B cell (primary cell): ENCODE results near the gene VPS26B. TPM values are rescaled to one million over a fixed set of nuclear protein-coding genes. Genes with fewer than 3 reads are reported as not detected.

Experiments used
- ATAC-seq: fragments of 200-7000 bp; cut with Tn5 transposase; one replicate; pipeline ENCODE4 v1.10.0; 2021; ENCODE audit warnings: low read depth, mild to moderate bottlenecking, moderate number of reproducible peaks, moderate library complexity
- CTCF ChIA-PET: fragments of 350-600 bp; sonication (Branson Sonifier 250); formaldehyde crosslinking; loops from one replicate; lab custom pipeline; 2021; ENCODE audit warnings: antibody characterized with exemption, inconsistent platforms; lab: Charles Lee
- POLR2A ChIA-PET: fragments of 350-600 bp; sonication (Branson Sonifier 250); formaldehyde crosslinking; loops from one replicate; lab custom pipeline; 2021; ENCODE audit warnings: antibody characterized with exemption; lab: Charles Lee
- DNase-seq: peaks from one replicate; pipeline ENCODE4 v3.0.0; 2013
- H2AFZ ChIP-seq: 2 replicates; pipeline ENCODE4 v1.6.1; 2012; ENCODE audit warnings: mild to moderate bottlenecking, low read depth, low read length; ENCODE audit not compliant: insufficient read depth, poor library complexity, severe bottlenecking
- H3K27ac ChIP-seq, 2 donors: 1 replicate in 1 of 2; 2 replicates in 1 of 2; pipeline ENCODE4 v1.5.1; 2012 to 2013; ENCODE audit warnings: low read length in 2 of 2, mild to moderate bottlenecking in 2 of 2, moderate library complexity in 1 of 2
- H3K27me3 ChIP-seq, 4 experiments: fragments of 200-600 bp in 1 of 4; sonication (generic) in 1 of 4; replicated peaks in 1 of 4; 1 replicate in 2 of 4; 2 replicates in 2 of 4; pipeline versions ENCODE4 v1.6.1 to v1.7.0; 2013 to 2016; ENCODE audit warnings: low read length in 3 of 4, mild to moderate bottlenecking in 2 of 4, mixed read lengths in 1 of 4, moderate library complexity in 1 of 4; ENCODE audit not compliant: insufficient read depth in 4 of 4, control insufficient read depth in 3 of 4; ENCODE audit errors: control extremely low read depth in 1 of 4
- H3K36me3 ChIP-seq, 2 experiments: replicated peaks in 1 of 2; 1 replicate in 1 of 2; 2 replicates in 1 of 2; pipeline versions ENCODE4 v1.6.1 to v1.7.1; 2013; ENCODE audit warnings: low read length in 1 of 2; ENCODE audit not compliant: insufficient read depth in 2 of 2, control insufficient read depth in 1 of 2; ENCODE audit errors: control extremely low read depth in 1 of 2, extremely low read depth in 1 of 2
- H3K4me1 ChIP-seq, 2 donors: fragments of 200-600 bp in 1 of 2; sonication (generic) in 1 of 2; 1 replicate in 1 of 2; 2 replicates in 1 of 2; pipeline versions ENCODE4 v1.5.1 to v1.6.1; 2013 to 2017; ENCODE audit warnings: low read length in 2 of 2; ENCODE audit not compliant: control insufficient read depth in 2 of 2, insufficient read depth in 2 of 2
- H3K4me2 ChIP-seq: replicated peaks from 2 replicates; pipeline ENCODE3; 2012; ENCODE audit warnings: mild to moderate bottlenecking, low read depth, low read length; ENCODE audit not compliant: poor library complexity, severe bottlenecking
- H3K4me3 ChIP-seq, 5 experiments: fragments of 200-600 bp in 1 of 5; sonication (generic) in 1 of 5; 1 replicate in 3 of 5; 2 replicates in 2 of 5; pipeline versions ENCODE4 v1.5.1 to v1.7.0; 2011 to 2016; ENCODE audit warnings: low read length in 4 of 5, mild to moderate bottlenecking in 4 of 5, low read depth in 2 of 5, control low read depth in 1 of 5, moderate library complexity in 1 of 5; ENCODE audit not compliant: insufficient read depth in 1 of 5; ENCODE audit errors: control extremely low read depth in 1 of 5, extremely low read depth in 1 of 5
- H3K79me2 ChIP-seq: fragments of 200-600 bp; sonication (generic); one replicate; pipeline ENCODE4 v1.6.0; 2016; ENCODE audit warnings: low read length; ENCODE audit not compliant: control insufficient read depth, insufficient read depth
- H3K9ac ChIP-seq: fragments of 200-600 bp; sonication (generic); 2 replicates; pipeline ENCODE4 v1.6.1; 2017; ENCODE audit warnings: mild to moderate bottlenecking, low read length, moderate library complexity
- H3K9me3 ChIP-seq, 3 donors: one replicate each; pipeline versions ENCODE4 v1.6.1 to v1.7.1; 2013; ENCODE audit warnings: low read length in 2 of 3; ENCODE audit not compliant: control insufficient read depth in 2 of 3, insufficient read depth in 1 of 3; ENCODE audit errors: control extremely low read depth in 1 of 3
- H4K20me1 ChIP-seq: 2 replicates; pipeline ENCODE4 v1.6.0; 2012; ENCODE audit warnings: mild to moderate bottlenecking, low read length; ENCODE audit not compliant: insufficient read depth, control insufficient read depth, poor library complexity, severe bottlenecking
- H3K27ac Mint-ChIP-seq: one replicate; pipeline ENCODE4 v1.8.0; 2021; ENCODE audit warnings: mixed read lengths
- H3K27me3 Mint-ChIP-seq: one replicate; pipeline ENCODE4 v1.8.0; 2021; ENCODE audit warnings: mixed read lengths
- H3K4me1 Mint-ChIP-seq: one replicate; pipeline ENCODE4 v1.8.0; 2021; ENCODE audit warnings: mixed read lengths
- H3K4me3 Mint-ChIP-seq: one replicate; pipeline ENCODE4 v1.8.0; 2021; ENCODE audit warnings: mixed read lengths
- H3K9me3 Mint-ChIP-seq: one replicate; pipeline ENCODE4 v1.8.0; 2022; ENCODE audit warnings: mixed read lengths; ENCODE audit not compliant: insufficient read depth
- CTCF ChIP-seq: fragments of 200-600 bp; IDR thresholded peaks from one replicate; pipeline ENCODE4 v1.8.0; 2022; ENCODE audit warnings: antibody characterized with exemption, mild to moderate bottlenecking
- EZH2 ChIP-seq: IDR thresholded peaks from 2 replicates; pipeline ENCODE4 v1.6.1; 2012; ENCODE audit warnings: borderline replicate concordance, low read depth, mild to moderate bottlenecking, moderate library complexity, low read length; ENCODE audit not compliant: insufficient read depth, poor library complexity, severe bottlenecking
- WGBS: methylation state at CpG from one replicate; pipeline ENCODE4 v1.1.5; 2013; ENCODE audit warnings: missing lambda C conversion rate; ENCODE audit not compliant: insufficient coverage; 5-methylcytosine and 5-hydroxymethylcytosine counted together
- intact Hi-C: fragments of 100-400 bp; cut with micrococcal nuclease; formaldehyde crosslinking; loops from one replicate; pipeline ENCODE4 v1.10.0; 2022
- polyA plus RNA-seq: library from polyadenylated mRNA; depleted of rRNA; stranded (reverse); fragments of >200 nt; gene quantifications from 2 replicates; pipeline ENCODE4 v1.2.3, GENCODE V29; 2012
- total RNA-seq, 2 donors: library from RNA; stranded (reverse); fragments of 120-200 nt in 1 of 2; gene quantifications; 1 replicate in 1 of 2; 2 replicates in 1 of 2; pipeline versions ENCODE4 v1.2.3 to v1.2.4, GENCODE V29; 2013 to 2022

Gene VPS26B
- total and polyA plus RNA-seq, 2 donors (not counting 1 experiment from before 2014, with no cell fraction given) = 14.7 to 38.5 TPM

- Histone ChIP-seq H3K9ac (no peak overlapping the region), H3K27me3 (peaks cover 0 to 3% (median 0%) of the 10 kb centered on the region in 4 experiments), H3K4me2 (no peak overlapping the region), H3K27ac (no peak overlapping the region), H4K20me1 (no peaks in the 10 kb centered on the region), H3K36me3 (peaks cover 0 to 34% of the 10 kb centered on the region in 2 experiments), H3K9me3 (no peaks in the 10 kb centered on the region), H2AFZ (no peak overlapping the region), H3K4me1 (no peaks in the 10 kb centered on the region), H3K4me3 (no peak overlapping the region), H3K79me2 (no peaks in the 10 kb centered on the region)
- intact Hi-C loops = no loop called here
- H3K4me3 Mint-ChIP-seq = no peak overlapping the region
- H3K27ac Mint-ChIP-seq = no peak overlapping the region
- DNase-seq = no peak
- TF ChIP-seq CTCF = no peak
- no peak for TF ChIP-seq EZH2
- H3K4me1 Mint-ChIP-seq = no peaks in the 10 kb centered on the region
- POLR2A ChIA-PET = no interaction called here
- WGBS = 98% methylated on average over 5 of the region's 7 CpGs
- no peaks in the 10 kb centered on the region for H3K9me3 Mint-ChIP-seq
- CTCF ChIA-PET = no interaction called here
- no peak for ATAC-seq
- H3K27me3 Mint-ChIP-seq = peaks cover 10% of the 10 kb centered on the region
Observed at GRCh38 chr11:134264966-134265764, 40.7 kb downstream of the VPS26B start.

- no peaks in the 10 kb centered on the region for H3K4me1 Mint-ChIP-seq
- H3K4me2 ChIP-seq = no peak overlapping the region
- H3K4me3 Mint-ChIP-seq = no peak overlapping the region
- no peak overlapping the region for H3K9ac ChIP-seq
- peaks cover 0 to 24% of the 10 kb centered on the region in 2 experiments for H3K36me3 ChIP-seq
- no peaks in the 10 kb centered on the region for H3K4me1 ChIP-seq
- ATAC-seq (no peak), DNase-seq (no peak)
- H2AFZ ChIP-seq = no peak overlapping the region
- WGBS = 83% methylated on average over 5 of the region's 5 CpGs
- ChIA-PET POLR2A (no interaction called here), CTCF (interaction anchor here (0.5 to 1.3 kb wide), 2 partner anchors 13 to 22 kb away, joined by 4 to 5 read pairs; no protein-coding TSS in a partner anchor)
- no peaks in the 10 kb centered on the region for H3K9me3 Mint-ChIP-seq
- intact Hi-C loops = no loop called here
- no peaks in the 10 kb centered on the region for H3K79me2 ChIP-seq
- TF ChIP-seq CTCF = no peak
- no peak for TF ChIP-seq EZH2
- H3K27ac ChIP-seq = no peak overlapping the region
- no peaks in the 10 kb centered on the region for H3K9me3 ChIP-seq
- no peaks in the 10 kb centered on the region for H4K20me1 ChIP-seq
- H3K4me3 ChIP-seq = no peak overlapping the region
- H3K27me3 ChIP-seq = peaks cover 0 to 7% (median 2%) of the 10 kb centered on the region in 4 experiments
- H3K27me3 Mint-ChIP-seq = peaks cover 23% of the 10 kb centered on the region
- H3K27ac Mint-ChIP-seq = no peak overlapping the region
Observed at GRCh38 chr11:134266440-134266839, 42.0 kb downstream of the VPS26B start.
